IMR-90 (cell line): Measurements from ENCODE around the gene OMG. TPM values are rescaled to one million over a fixed set of nuclear protein-coding genes. Genes with fewer than 3 reads are reported as not detected.

Experiments used
- ATAC-seq: fragments of 200-7000 bp; cut with Tn5 transposase; 2 replicates; pipeline ENCODE4 v1.9.1; 2020; ENCODE audit warnings: low read depth, mild to moderate bottlenecking, moderate library complexity
- BruUV-seq: library from RNA; stranded (reverse); fragments of 400-500 nt; replicated peaks from 2 replicates; lab custom pipeline; 2021; lab: Mats Ljungman, UMichigan
- CTCF ChIA-PET: fragments of 300-600 bp; formaldehyde crosslinking; extraction: SDS; loops from one replicate; lab custom pipeline; 2021; ENCODE audit warnings: antibody characterized with exemption; lab: Yijun Ruan, JAX
- POLR2A ChIA-PET: fragments of 300-600 bp; sonication (Branson Sonifier 250); formaldehyde crosslinking; loops from one replicate; lab custom pipeline; 2022; ENCODE audit warnings: antibody characterized with exemption; ENCODE audit not compliant: unreplicated experiment; lab: Charles Lee
- DNase-seq: peaks from one replicate; pipeline ENCODE4 v3.0.0; 2013
- H2AFZ ChIP-seq: replicated peaks from 2 replicates; pipeline ENCODE3; 2013; ENCODE audit warnings: low read length, mild to moderate bottlenecking; ENCODE audit not compliant: poor library complexity
- H2AK5ac ChIP-seq: 2 replicates; pipeline ENCODE4 v1.6.1; 2013; ENCODE audit warnings: low read depth, low read length, inconsistent platforms
- H2AK9ac ChIP-seq: replicated peaks from 2 replicates; pipeline ENCODE3; 2013; ENCODE audit warnings: mild to moderate bottlenecking, low read depth, low read length, moderate library complexity; ENCODE audit not compliant: poor library complexity
- H2BK120ac ChIP-seq: 2 replicates; pipeline ENCODE4 v1.6.1; 2013; ENCODE audit warnings: low read depth, low read length, inconsistent platforms
- H2BK15ac ChIP-seq: 3 replicates; pipeline ENCODE4 v1.6.1; 2013; ENCODE audit warnings: low read depth, low read length, inconsistent platforms
- H2BK20ac ChIP-seq: 2 replicates; pipeline ENCODE4 v1.6.1; 2013; ENCODE audit warnings: low read depth, mild to moderate bottlenecking, inconsistent platforms, low read length, moderate library complexity
- H2BK5ac ChIP-seq: 2 replicates; pipeline ENCODE4 v1.6.1; 2013; ENCODE audit warnings: mild to moderate bottlenecking, low read depth, low read length, inconsistent platforms; ENCODE audit not compliant: poor library complexity, severe bottlenecking
- H3K14ac ChIP-seq: replicated peaks from 2 replicates; pipeline ENCODE4 v1.6.1; 2013; ENCODE audit warnings: low read depth, low read length, inconsistent platforms
- H3K18ac ChIP-seq: 2 replicates; pipeline ENCODE4 v1.6.1; 2013; ENCODE audit warnings: low read depth, low read length, control low read depth
- H3K23ac ChIP-seq: 2 replicates; pipeline ENCODE4 v1.6.1; 2013; ENCODE audit warnings: low read depth, low read length, inconsistent platforms
- H3K27ac ChIP-seq: 2 replicates; pipeline ENCODE4 v1.5.1; 2013; ENCODE audit warnings: mild to moderate bottlenecking, control low read depth, low read length; ENCODE audit not compliant: insufficient read depth
- H3K27me3 ChIP-seq: 2 replicates; pipeline ENCODE4 v1.6.1; 2013; ENCODE audit warnings: low read length; ENCODE audit not compliant: control insufficient read depth, insufficient read depth
- H3K36me3 ChIP-seq: 2 replicates; pipeline ENCODE4 v1.6.1; 2013; ENCODE audit warnings: low read length, mixed read lengths; ENCODE audit not compliant: control insufficient read depth, insufficient read depth
- H3K4ac ChIP-seq: 2 replicates; pipeline ENCODE4 v1.6.1; 2013; ENCODE audit warnings: low read depth, low read length, inconsistent platforms
- H3K4me1 ChIP-seq: 2 replicates; pipeline ENCODE4 v1.6.1; 2013; ENCODE audit warnings: low read length, mixed read lengths; ENCODE audit not compliant: control insufficient read depth, insufficient read depth
- H3K4me2 ChIP-seq: 2 replicates; pipeline ENCODE4 v1.6.1; 2013; ENCODE audit warnings: low read depth, mild to moderate bottlenecking, control low read depth, low read length, moderate library complexity
- H3K4me3 ChIP-seq: 2 replicates; pipeline ENCODE4 v1.5.1; 2013; ENCODE audit warnings: low read depth, mild to moderate bottlenecking, control low read depth, low read length, moderate library complexity; ENCODE audit not compliant: insufficient read depth
- H3K56ac ChIP-seq: 2 replicates; pipeline ENCODE4 v1.6.1; 2013; ENCODE audit warnings: low read length, inconsistent platforms; ENCODE audit not compliant: insufficient read depth; ENCODE audit errors: extremely low read depth
- H3K79me1 ChIP-seq, 2 experiments: 2 replicates each; pipeline ENCODE4 v1.6.1; 2013; ENCODE audit warnings: low read length in 2 of 2, inconsistent platforms in 1 of 2, low read depth in 1 of 2
- H3K9ac ChIP-seq: 2 replicates; pipeline ENCODE4 v1.6.1; 2013; ENCODE audit warnings: low read depth, low read length, control low read depth
- H3K9me1 ChIP-seq: 2 replicates; pipeline ENCODE4 v1.6.1; 2013; ENCODE audit warnings: low read length, inconsistent platforms; ENCODE audit not compliant: insufficient read depth
- H3K9me3 ChIP-seq: 2 replicates; pipeline ENCODE4 v1.6.1; 2013; ENCODE audit warnings: low read length; ENCODE audit not compliant: control insufficient read depth, insufficient read depth
- H4K20me1 ChIP-seq: 2 replicates; pipeline ENCODE4 v1.6.1; 2013; ENCODE audit warnings: low read length, inconsistent platforms; ENCODE audit not compliant: insufficient read depth
- H4K5ac ChIP-seq: 2 replicates; pipeline ENCODE4 v1.6.1; 2013; ENCODE audit warnings: mild to moderate bottlenecking, low read depth, low read length, control low read depth
- H4K8ac ChIP-seq, 2 experiments: 2 replicates each; pipeline ENCODE4 v1.6.1; 2013; ENCODE audit warnings: low read depth in 2 of 2, low read length in 2 of 2, control low read depth in 1 of 2, inconsistent platforms in 1 of 2
- H4K91ac ChIP-seq: 2 replicates; pipeline ENCODE4 v1.6.1; 2013; ENCODE audit warnings: low read depth, low read length, inconsistent platforms; ENCODE audit not compliant: insufficient read depth
- BHLHE40 ChIP-seq: fragments of 150-350 bp; IDR thresholded peaks from 2 replicates; pipeline ENCODE4 v1.6.1; 2016; ENCODE audit warnings: mild to moderate bottlenecking, low read depth, low read length
- FOS ChIP-seq: fragments of 150-350 bp; IDR thresholded peaks from 2 replicates; pipeline ENCODE4 v1.6.1; 2016; ENCODE audit warnings: low read depth, low read length
- MAZ ChIP-seq: IDR thresholded peaks from 2 replicates; pipeline ENCODE4 v1.6.1; 2012; ENCODE audit warnings: low read depth, mild to moderate bottlenecking, low read length, improper control_type of control experiment, moderate library complexity, borderline replicate concordance
- POLR2A ChIP-seq: IDR thresholded peaks from 2 replicates; pipeline ENCODE4 v1.6.1; 2012; ENCODE audit warnings: mild to moderate bottlenecking, low read depth, low read length
- RAD21 ChIP-seq: IDR thresholded peaks from 2 replicates; pipeline ENCODE4 v1.6.1; 2012; ENCODE audit warnings: low read length, improper control_type of control experiment
- SMC3 ChIP-seq: fragments of 150-350 bp; IDR thresholded peaks from 2 replicates; pipeline ENCODE4 v1.6.1; 2016; ENCODE audit warnings: low read depth, mild to moderate bottlenecking, antibody characterized with exemption, low read length, moderate library complexity
- WGBS, 2 experiments: methylation state at CpG; one replicate each; pipeline versions ENCODE4 v1.1.5 to v1.1.7; 2013; ENCODE audit warnings: missing lambda C conversion rate in 2 of 2; ENCODE audit not compliant: insufficient read length in 1 of 2; ENCODE audit errors: extremely low coverage in 2 of 2; 5-methylcytosine and 5-hydroxymethylcytosine counted together
- dilution Hi-C: fragments of 300-500 bp; cut with HindIII; formaldehyde crosslinking; loops from one replicate; pipeline ENCODE4 v1.14.3; 2018; ENCODE audit warnings: low sequenced_read_pairs; ENCODE audit not compliant: unreplicated experiment
- in situ Hi-C: fragments of 300-500 bp; cut with MboI; formaldehyde crosslinking; loops from 3 replicates; pipeline ENCODE4 v1.14.3; 2019; ENCODE audit warnings: low sequenced_read_pairs, inconsistent platforms, mixed read lengths
- intact Hi-C: fragments of 100-400 bp; cut with micrococcal nuclease; formaldehyde crosslinking; loops from 2 replicates; pipeline ENCODE4 v1.10.0; 2022
- polyA plus RNA-seq, 3 experiments: library from polyadenylated mRNA; depleted of rRNA; stranded (reverse); fragments of >200 nt; gene quantifications; 2 replicates each; pipeline ENCODE4 v1.2.3, GENCODE V29; 2012; ENCODE audit warnings: low replicate concordance in 1 of 3
- total RNA-seq: library from RNA; depleted of rRNA; stranded (reverse); fragments of >200 nt; gene quantifications from 2 replicates; pipeline ENCODE4 v1.2.3, GENCODE V29; 2012
- TF ChIP-seq, protein P1 (sequence below): fragments of 150-350 bp; IDR thresholded peaks from 2 replicates; pipeline ENCODE4 v1.6.1; 2017; ENCODE audit warnings: mild to moderate bottlenecking, antibody characterized with exemption, low read length, low read depth
- TF ChIP-seq, protein P2 (sequence below): conservative IDR thresholded peaks from 2 replicates; pipeline ENCODE4 v1.5.1; 2012; ENCODE audit warnings: mild to moderate bottlenecking, low read depth, low read length, improper control_type of control experiment

OMG gene
- total and polyA plus RNA-seq, 2 of the 4 experiments (the other 2 are of a cell fraction): 0.18 TPM; not detected in 1

DNA sequence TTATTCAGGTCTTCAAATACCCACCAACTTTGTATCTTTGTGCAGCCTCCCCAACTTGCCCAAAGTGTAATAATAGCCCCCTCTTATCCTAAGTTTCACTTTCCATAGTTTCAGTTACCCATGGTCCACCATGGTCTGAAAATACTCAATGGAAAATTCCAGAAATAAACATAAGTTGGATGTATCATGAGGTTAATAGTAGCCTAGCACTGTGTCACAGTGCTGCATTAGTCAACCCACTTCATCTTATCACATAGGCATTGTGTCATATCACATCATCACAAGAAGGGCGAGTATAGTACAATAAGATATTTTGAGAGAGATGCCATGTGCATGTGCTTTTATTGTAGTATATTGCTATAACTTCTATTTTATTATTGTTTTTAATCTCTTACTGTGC is 21.9 kb downstream of the OMG start:
- Histone ChIP-seq H4K91ac (no peak overlapping the region), H3K4me2 (no peak overlapping the region), H3K9me3 (no peaks in the 10 kb centered on the region), H3K4ac (peak overlapping the region; percentile 64; the same call in 1 of the 2 replicates), H4K5ac (peak overlapping the region; percentile 22; the same call in 1 of the 2 replicates), H3K9me1 (peaks cover 12% of the 10 kb centered on the region; the same call in 1 of the 2 replicates), H2AFZ (no peak overlapping the region), H3K9ac (no peak overlapping the region), H3K23ac (no peak overlapping the region; the same call in 1 of the 2 replicates), H3K27ac (no peak overlapping the region; the same call in 1 of the 2 replicates), H2BK5ac (peak overlapping the region; percentile 92), H2BK120ac (peak overlapping the region; percentile 55), H3K36me3 (peaks cover 12% of the 10 kb centered on the region), H2AK9ac (no peak overlapping the region), H2BK15ac (peak overlapping the region; percentile 68; the same call in 1 of the 3 replicates), H3K4me3 (no peak overlapping the region), H2AK5ac (peak overlapping the region; percentile 43; the same call in 1 of the 2 replicates), H3K27me3 (no peaks in the 10 kb centered on the region), H3K56ac (peak overlapping the region; percentile 10; the same call in 1 of the 2 replicates), H3K4me1 (peaks cover 2% of the 10 kb centered on the region), H4K20me1 (no peaks in the 10 kb centered on the region), H3K79me1 (peaks cover 9 to 25% of the 10 kb centered on the region in 2 experiments), H2BK20ac (peak overlapping the region; percentile 55; the same call in 1 of the 2 replicates), H3K14ac (peak overlapping the region; percentile 83), H4K8ac (peak overlapping the region in 1 of 2 experiments; percentile 56; a peak in 2 of 4 replicates), H3K18ac (peak overlapping the region; percentile 42; the same call in 1 of the 2 replicates)
- dilution Hi-C loops (no loop called here), in situ Hi-C loops (no loop called here), intact Hi-C loops (no loop called here)
- DNase-seq (peak; percentile 31), ATAC-seq (no peak)
- ChIA-PET CTCF (no interaction called here), POLR2A (no interaction called here)
- WGBS, 2 experiments: no CpG with 5 or more reads among the region's 1 CpG
- TF ChIP-seq FOS: no peak
- no peak for TF ChIP-seq MAZ
- TF ChIP-seq, protein P1, sequence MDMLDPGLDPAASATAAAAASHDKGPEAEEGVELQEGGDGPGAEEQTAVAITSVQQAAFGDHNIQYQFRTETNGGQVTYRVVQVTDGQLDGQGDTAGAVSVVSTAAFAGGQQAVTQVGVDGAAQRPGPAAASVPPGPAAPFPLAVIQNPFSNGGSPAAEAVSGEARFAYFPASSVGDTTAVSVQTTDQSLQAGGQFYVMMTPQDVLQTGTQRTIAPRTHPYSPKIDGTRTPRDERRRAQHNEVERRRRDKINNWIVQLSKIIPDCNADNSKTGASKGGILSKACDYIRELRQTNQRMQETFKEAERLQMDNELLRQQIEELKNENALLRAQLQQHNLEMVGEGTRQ: no peak
- TF ChIP-seq BHLHE40: no peak
- no peak for TF ChIP-seq RAD21
- TF ChIP-seq, protein P2, sequence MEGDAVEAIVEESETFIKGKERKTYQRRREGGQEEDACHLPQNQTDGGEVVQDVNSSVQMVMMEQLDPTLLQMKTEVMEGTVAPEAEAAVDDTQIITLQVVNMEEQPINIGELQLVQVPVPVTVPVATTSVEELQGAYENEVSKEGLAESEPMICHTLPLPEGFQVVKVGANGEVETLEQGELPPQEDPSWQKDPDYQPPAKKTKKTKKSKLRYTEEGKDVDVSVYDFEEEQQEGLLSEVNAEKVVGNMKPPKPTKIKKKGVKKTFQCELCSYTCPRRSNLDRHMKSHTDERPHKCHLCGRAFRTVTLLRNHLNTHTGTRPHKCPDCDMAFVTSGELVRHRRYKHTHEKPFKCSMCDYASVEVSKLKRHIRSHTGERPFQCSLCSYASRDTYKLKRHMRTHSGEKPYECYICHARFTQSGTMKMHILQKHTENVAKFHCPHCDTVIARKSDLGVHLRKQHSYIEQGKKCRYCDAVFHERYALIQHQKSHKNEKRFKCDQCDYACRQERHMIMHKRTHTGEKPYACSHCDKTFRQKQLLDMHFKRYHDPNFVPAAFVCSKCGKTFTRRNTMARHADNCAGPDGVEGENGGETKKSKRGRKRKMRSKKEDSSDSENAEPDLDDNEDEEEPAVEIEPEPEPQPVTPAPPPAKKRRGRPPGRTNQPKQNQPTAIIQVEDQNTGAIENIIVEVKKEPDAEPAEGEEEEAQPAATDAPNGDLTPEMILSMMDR: no peak
- TF ChIP-seq SMC3: no peak
- no peak for TF ChIP-seq POLR2A
- no TSS peak for BruUV-seq
